GM21529 (cell line): ENCODE measurements around the gene SRGAP2C.
"Not testable (repeated sequence)": the region's sequence is repeated elsewhere in the genome, so short reads cannot be mapped to it uniquely, and the experiment has no call there.

Experiments
- ATAC-seq: cut with Tn5 transposase; IDR thresholded peaks from one replicate; pipeline ENCODE4 v1.9.1; 2021; ENCODE audit not compliant: unreplicated experiment

SRGAP2C gene

DNA sequence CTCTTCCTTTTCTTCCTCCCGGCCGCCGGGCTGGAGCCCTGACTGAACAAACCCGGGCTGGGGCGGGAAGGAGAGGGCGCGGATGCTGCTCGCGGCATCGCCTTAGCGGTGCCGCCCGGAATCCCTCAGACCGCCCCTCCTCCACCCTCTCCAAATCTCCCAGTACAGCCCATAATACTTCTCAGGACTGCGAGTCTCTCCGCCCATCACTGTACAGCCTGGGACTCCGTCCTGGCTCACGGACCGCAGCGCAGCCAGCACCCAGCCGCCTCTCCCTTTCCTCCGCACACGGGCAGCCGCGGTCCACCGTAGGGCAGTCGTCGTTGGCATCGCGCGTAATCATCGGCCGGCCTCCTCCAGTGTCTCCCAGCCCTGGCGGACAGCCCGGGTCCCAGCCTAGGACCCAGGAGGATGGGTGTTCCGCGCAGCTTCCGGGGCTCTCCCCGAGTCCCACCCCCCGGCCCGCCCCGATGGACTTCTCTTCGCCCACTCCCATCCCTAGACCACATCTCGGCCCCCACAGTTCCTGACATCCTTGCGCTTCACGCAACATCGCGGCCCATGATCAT lies 449 bp downstream of the SRGAP2C start:
- not testable (repeated sequence) for ATAC-seq

DNA sequence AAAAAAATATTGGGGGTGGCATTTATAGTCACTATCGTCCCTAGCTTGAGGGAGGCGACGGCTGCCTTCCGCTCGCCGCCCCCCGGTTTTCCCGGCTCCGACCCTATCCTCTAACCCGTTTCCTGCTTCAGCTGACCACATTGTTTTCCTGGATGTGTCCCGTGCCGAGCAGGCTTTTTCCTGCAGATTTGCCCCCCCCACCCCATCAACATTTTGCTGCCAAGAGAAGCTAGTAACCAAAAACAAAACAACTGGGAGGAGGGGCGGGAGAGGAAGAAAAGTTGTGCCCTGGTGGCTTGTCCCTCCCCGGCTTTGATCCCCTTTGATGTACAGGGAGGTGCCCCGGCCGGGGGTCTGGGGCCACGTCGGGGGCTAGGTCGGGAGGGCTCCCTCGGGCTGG lies 1.4 kb downstream of the SRGAP2C start:
- ATAC-seq = not testable (repeated sequence)

DNA sequence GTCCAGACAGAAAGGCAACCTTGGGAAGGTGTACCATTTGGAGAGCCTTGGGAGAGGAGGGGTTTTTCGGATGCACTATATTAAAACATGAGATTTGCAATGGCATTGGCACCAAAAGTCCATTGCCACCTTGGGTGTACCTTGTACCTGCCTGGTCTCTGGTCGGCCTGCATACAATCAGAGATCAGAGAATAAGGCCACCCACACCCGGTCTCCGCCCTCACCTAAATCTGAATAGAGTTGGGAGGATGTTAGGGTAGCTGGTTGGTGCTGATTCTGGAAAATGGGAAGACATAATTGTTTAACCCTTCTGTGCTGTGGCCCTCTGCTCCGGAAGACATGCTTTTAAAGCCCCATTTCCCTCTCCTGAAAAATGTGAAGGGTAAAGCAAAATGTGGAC lies 3.1 kb downstream of the SRGAP2C start:
- not testable (repeated sequence) for ATAC-seq

DNA sequence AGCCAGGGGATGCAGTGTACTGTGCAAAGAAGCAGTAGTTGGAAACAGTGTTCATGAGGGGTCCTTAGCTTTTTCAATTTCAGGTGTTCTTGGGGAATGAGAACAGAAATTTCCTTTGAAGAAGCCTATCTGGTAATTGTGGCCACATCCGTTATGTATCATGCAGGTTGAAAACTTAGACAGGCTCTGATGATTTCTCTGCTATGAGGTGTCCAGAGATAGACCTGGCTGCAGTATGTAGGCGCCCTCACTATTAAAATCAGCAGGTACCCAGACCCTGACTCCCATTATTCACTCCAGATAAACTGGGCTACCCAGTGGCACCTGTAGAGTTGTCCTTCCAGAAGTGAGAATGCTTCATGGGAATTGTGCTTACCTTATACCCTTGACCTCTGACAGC lies 7.7 kb downstream of the SRGAP2C start:
- not testable (repeated sequence) for ATAC-seq

DNA sequence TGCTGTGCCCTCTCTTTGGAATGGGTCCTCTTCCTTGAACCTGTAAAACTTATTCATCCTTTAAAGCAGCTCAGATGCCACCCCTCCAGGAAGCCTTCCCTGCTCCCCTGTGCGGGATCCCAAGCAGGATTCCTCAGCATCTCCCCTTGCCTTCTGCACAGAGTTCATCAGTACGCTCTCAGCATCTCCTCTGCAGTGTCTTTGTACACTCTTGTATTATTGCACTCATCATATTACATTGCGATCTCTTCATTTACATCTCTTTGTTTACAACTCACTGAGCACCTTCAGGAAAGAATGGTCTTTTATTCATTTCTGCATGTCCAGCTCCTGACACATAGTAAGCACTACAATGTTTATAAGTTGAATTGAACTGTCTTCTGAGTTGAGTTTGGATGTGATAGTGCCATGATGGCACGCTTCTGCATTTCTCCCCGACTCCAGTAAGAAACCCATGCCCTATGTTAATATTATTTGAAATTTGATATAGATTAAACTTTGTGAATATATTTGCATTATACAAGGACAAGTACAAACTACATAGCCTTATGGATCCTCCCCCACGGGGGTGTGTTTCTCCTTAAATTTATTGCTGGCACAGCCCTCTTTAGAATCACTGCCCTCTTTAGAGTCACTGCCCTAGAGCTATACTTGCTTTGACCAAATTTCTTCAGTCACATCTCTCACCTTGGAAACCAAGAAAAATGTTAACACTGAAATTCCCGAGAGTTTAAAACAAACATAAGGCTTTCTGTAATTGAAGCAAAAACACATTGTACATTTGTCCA lies 12.5 kb downstream of the SRGAP2C start:
- not testable (repeated sequence) for ATAC-seq

DNA sequence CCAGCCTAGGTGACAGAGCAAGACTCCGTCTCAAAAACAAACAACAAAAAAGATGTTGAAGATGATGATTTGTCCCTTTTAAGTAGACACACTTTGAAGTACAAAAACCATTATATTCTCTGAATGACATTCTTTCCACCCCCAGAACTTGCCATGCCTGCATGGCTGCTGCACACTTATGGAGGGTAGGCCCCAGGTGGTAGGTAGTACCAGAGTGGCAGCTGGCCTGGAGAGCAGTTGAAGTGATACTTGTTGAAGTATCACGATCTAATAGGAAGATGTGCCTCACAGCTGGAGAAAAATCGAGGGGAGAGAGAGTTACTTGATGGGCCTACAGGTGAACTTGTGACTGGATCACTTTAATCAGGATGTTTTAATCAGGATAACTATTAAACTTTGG lies 15.0 kb downstream of the SRGAP2C start:
- ATAC-seq = not testable (repeated sequence)

DNA sequence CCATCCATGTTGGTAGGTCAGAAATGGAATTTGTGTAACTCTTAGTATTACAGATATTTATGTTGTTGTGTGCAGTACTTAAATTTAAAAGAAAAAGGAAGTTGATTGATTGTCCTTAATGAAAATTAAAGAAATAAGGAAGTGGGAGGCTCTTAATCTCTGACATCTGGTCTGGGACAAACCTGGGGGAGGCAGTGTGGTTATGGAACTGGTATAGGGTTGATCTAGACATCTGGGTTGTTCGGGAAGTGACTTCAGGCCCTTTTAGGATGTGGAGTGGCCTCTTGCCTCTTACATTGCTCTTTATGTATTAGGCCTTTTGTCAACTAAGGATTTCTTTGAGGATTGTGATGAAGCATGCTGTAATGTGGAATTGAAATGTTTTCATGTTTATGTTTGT lies 15.5 kb downstream of the SRGAP2C start:
- not testable (repeated sequence) for ATAC-seq

DNA sequence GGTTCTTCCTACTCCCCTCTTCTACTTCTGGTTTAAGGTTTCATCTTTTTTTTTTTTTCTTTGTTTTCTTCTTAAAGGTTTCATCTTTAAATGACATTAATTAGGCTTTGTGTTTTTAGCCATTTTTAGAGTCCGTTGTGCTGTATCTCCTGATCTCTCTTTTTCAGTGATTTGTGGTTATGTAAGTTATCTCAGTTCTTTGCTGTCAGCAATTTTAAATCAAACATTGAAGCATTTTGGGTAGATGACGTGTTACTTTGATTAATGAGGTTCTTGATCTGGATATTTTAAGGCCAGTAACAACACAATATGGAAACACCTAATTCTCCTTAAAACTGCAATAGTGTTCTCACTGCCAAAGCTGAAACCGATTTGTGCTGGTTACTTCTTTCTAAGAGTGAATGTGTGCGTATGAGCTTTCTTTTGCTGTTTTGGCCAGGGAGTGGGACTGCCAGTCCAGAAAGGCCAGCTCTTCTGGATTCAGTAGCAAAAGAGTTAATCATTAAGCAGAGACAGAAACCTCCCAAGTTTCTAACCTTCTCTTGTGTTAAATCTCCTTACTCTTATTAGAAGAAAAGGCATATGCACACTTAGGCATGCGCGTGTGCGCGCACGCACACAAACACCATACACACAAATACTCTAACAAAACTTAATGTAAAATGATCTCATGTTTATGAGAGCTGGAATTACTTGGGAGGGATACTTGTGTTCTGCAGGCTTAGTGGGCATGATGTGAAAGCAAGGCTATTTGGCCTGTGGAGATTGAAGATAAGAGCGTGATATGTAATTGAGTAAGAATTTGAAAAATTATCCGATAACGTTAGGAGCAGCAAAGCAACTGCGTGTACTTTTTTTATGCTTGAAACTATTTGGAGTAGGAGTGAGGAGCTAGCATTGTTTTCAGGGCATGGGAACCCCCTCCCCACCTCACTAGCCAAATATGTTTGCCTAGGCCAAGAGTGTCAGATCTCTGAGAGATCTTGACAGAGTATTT lies 16.5 kb downstream of the SRGAP2C start:
- not testable (repeated sequence) for ATAC-seq

DNA sequence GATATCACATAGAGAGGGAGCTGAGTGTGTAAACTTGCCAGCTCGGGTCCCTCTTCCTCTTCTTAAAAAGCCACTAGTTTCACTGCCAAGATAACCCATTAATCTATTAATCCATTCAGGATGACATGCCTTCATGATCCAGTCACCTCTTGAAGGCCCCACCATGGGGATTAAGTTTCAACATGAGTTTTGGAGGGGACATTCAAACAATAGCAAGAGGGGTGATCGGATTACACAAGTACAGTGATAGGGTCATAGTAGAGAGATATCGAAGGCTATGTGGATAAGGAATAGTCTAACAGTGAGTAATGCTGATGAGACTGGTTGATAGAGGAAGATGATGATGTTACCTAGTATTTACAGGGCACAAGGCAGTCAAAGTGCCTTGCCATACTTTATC lies 18.2 kb downstream of the SRGAP2C start:
- ATAC-seq = not testable (repeated sequence)

DNA sequence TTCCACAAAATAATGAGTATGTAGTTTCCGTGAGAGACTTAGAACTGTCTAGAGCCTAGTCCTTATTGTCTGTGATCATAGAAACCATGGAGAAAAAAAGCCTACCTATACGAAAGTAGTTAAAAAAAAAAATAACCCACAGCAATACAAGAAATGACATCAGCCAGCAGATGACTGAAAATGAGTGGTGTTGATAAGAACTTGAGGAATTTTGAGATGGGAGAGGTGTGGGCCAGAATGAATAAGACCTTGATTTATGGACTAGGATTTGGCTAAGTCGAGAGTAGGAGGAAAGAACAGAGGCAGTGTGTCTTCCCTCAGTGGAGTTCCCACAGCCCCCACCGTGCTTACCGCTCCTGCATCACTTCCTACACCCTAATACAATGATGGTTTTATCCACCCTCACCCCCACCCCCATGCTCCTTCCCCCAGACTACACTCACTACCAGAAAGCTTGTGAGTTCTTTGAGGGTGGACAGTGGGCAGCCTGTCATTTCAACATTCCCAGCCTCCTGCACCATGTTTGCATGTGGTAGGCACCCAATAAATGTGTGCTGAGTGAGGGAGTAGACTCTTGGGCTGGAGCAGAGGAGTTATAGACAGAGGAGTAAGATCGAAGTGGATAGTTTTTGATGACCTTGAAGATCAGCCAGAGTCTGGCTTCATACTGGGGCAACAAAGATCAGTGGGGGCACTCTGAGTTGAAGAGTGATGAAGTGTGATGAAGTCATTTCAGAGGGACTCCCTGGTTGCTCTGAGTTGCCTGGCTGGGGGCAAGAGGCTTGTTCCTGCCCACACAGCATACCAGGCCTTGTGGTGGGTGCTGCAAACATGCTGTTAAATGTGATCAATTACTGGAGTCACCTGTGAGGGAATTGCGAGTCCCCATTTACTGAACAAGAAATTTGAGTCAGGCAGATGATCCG lies 21.3 kb downstream of the SRGAP2C start:
- ATAC-seq = not testable (repeated sequence)

DNA sequence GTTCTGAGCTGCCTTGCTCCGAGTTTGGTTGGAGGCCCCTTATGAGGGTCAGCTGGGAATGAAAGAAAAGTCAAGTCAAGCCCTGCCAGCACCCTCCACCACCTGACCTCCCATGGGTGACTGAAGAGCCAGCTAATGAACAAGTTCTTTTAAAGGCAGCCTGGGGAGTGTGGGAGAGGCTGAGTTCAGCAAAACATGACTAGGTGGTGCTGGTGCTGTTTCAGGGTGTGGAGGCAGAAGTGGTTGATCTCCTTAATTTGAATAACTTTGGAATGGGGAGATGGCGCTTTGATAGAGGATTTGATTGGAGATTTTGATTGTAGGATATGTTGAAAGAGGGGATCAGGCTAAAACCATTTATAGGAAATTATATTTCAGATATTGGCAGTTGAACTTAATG lies 22.6 kb downstream of the SRGAP2C start:
- ATAC-seq = not testable (repeated sequence)

DNA sequence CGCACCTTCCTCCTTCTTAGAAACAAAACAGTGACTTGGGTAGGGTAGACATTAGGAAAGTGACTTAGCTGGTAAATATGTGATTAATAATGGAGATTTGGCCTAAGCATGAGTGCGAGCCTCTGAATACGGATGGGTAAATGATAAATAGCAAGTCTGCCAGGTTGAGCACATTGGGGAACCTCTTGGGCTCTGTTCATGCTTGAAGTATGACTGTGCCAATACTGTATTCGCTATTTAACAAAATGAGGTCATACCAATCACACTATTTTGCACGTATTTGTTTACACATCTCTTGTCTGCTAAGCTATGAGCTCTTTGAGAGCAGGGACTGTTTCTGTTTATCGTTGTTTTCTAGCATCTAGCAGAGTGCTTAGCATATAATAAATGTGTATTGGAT lies 23.6 kb downstream of the SRGAP2C start:
- ATAC-seq = not testable (repeated sequence)

DNA sequence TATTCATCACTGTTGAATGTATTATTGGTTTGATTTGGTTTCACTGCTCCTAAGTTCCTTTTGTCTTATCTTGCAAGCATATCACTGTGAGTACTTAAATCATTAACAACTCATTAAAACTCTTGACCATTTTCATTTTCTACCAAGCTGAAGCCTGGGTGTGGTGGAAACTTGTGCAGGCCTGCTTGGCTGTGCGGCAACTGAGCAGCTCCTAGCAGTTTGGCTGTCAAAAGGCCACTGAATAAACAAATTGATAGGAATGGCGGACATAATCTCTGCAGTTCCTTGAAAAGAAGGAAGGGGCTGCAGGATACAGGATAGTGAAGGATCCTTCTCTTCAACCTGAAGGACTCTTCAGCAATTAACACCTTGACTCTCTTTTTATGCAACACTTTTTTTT lies 26.0 kb downstream of the SRGAP2C start:
- ATAC-seq = not testable (repeated sequence)

DNA sequence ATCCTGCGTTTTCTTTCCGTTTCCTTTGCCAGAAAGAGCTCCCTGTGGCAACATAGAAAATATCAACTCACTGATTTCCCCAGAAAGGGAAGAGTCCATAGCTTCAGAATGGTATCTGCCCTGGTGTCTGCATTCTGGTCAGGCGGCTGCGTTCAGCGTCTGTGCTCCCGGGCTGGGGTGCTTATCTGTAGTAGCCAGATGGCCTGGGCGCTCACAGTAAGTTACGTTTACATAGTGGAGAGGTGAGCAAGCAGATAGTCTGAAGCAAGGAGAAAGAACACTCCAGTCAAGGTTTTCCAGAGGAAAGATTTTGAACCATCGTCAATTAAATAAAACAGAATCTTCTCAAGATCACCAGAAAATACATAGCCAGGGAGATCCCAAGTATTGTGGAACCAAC lies 28.7 kb downstream of the SRGAP2C start:
- not testable (repeated sequence) for ATAC-seq

DNA sequence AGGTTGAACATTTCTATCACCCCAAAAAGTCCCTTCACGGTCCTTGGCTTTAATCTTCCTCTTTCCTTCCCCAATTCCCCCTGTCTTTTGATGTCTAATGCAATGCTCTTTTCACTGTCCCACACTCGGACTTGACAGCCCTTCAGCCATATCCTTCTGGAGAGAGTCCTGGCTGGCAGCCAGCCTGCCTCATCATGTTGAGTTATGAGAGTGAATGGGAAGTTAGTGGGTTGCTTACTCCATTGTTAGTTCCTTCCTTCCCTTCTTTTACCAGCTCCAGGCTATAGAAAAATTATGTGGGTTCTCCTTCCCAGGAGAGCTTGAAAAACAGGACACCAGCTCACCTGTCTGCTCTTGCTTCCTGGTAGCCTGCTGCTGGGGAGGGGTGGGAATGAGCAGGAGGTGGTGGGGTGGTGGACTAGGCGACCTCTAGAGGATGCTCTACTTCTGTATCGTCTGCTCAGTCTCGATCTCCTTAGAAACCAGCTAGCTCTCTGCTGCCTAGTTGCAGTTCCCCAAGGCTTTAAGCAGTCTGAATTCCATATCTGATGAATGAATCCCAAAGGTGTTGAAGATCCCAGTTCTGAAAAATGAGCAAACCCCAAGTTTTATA lies 29.9 kb downstream of the SRGAP2C start:
- ATAC-seq = not testable (repeated sequence)

DNA sequence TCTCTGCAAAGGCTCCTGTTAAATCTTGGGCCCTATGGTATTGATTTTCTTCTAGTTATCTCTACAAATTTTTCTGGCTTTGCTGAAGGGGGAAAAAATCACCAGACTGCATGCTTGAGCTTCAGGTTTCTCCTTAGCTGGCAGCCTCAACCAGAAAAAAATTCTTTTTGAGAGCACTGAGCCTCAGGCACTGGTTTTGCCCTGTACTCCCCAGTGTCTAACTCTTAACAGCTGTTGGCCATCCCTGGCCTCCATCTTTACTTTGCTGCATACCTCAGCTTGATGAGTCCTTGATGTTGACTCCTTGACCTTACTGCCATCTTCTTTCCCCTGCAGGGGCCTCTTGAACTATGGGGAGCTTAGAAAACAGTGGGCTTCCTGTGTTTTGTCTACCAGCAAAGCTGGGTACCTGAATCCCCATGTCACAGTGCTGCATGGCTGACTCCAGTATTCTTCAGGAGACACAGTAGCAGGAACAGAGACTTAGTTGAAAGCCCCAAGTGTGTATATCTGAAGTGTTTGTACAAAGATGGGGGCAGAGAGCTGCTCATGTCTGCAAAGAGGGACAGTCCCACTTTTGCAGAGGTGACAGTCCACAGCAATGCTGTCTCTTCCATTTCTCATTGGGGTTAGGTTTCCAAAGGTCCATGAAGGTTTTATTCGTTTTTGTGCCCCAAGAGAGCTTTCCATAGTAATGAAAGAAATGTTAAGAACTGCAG lies 31.1 kb downstream of the SRGAP2C start:
- ATAC-seq = not testable (repeated sequence)

DNA sequence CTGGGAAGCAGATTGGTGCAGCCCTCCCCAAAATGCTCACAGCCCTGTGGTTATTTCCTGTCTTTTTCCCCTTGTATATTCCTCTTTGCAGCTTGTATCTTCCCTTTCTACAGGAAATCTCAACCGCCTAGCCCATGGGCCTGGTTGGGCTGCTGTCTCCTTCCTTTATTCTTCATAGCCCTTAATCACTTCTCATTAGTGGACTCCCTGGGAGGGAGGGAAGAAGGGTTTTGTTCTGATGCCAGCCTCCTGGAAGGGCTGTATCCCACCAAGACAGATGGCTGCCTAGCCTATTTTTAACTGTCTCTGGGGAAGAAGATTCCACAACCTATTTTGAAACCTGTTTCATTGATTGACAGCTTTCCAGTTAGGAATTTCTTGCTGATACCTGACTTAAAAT lies 31.9 kb downstream of the SRGAP2C start:
- not testable (repeated sequence) for ATAC-seq

DNA sequence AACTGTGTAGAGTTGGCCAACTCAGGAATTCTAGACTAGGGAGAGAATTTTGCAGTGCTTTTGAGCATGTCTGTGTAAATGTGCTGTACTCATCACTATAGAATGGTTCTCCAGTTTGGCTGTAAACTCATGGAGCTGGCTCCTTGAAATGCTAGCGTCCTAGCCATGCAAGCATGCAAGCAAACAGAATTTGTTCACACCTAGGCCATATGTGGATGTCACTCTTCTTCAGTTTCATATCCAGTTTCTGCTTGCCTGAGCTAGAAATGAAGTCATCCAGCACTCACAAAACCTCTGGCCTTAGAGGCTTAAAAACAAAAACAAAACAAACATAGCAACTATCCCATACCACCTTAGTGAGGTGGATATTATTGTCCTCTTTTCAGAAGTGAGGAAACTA lies 37.0 kb downstream of the SRGAP2C start:
- ATAC-seq = peak; percentile 37

DNA sequence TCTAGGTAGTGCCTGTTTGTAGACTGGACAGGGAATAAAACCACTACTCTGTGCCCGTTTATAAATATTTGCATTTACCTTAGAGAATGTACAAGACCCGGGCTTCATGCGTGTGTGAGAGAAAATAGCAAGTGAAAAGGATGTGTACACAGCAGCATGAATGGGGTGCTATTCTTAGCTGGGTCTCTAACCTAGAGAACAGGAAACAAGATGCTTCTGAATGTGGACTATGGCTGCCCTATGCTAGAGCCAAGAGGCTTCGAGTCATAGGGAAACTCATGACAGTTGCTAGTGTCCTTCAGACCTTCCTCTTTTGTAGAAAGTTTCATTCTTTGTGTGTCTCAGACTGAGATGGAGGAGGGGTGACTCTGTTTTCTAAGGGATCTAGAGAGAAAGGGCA lies 39.9 kb downstream of the SRGAP2C start:
- peak; percentile 99 for ATAC-seq
